Stimulated activated CD4-positive, alpha-beta T cell treated with anti-CD3 and anti-CD28 coated beads, Interleukin-1b, Interleukin-23, amount 100 ng/mL, for 48 hours (primary cell): ENCODE data around the gene PXK.
"Not testable (repeated sequence)": the region's sequence is repeated elsewhere in the genome, so short reads cannot be mapped to it uniquely, and the experiment has no call there.

ENCODE experiments used
- DNase-seq: peaks from one replicate; pipeline ENCODE4 v3.0.0-alpha.2; 2020

The PXK gene

DNA sequence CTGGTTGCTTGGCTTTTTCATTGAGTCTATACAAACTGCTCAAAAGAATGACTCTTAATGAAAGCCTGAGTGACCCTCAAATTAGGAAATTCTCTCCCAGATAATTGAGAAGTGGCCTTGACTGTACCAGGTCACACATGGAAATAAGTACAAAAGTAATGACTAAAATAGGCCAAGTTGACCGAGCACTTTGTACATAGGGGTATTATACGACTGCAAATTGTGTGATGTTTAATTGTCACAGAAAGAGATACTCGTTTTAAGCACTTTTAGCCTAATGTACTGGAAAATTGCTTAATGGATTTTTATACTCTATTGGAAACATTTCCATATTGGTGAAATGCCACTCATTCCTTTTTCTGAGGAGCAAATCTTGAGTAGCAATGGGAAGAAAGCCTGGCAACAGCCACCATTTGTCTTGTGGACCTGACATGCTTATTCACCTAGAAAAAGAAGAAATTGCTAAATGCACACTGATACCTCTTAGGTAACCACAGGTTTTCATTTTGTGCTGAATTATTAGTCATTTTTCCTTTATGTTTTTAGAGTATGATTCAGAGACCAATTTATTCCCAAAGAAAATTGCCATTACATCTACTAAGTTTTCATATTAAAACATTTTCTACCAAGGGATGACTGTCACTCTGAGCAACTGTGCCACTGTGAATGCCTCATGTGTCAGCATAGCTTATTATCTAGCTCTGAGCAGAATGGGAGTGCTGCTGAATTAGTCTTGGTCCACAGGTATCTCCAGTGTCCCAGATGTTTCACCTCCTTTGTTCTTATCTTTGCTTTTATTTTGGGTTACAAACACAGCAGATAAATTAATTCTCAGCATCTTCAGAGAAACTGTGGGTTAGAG is 8.9 kb upstream of the PXK start:
- DNase-seq, result peak; percentile 26

- no peak for DNase-seq
Observed at GRCh38 chr3:58324391-58325390, 8.0 kb upstream of the PXK start.

DNA sequence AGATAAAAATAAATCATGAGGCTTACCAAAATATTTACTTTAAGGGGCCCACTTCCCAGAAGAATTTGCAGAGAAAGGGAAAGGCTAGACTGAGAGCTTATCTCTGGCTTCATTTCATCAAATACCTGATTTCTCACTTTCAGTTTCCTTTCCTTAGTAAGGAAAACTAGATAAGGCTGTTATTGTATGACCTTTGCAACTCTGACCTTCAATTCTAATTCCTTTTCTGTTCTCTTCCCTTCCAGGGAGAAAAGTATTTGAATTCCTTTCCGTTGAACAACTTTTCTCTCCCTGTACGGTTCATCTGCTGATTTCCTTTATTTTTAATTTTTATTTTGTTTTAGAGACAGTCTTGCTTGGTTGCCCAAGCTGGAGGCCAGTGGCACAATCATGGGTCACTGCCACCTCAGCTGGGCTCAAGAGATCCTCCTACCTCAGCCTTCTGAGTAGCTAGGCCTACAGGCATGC is 7.1 kb upstream of the PXK start:
- no peak for DNase-seq

- DNase-seq, result no peak
Observed at GRCh38 chr3:58326267-58326900, 6.3 kb upstream of the PXK start.

GRCh38 chr3:58329150-58329921 is 3.4 kb upstream of the PXK start:
- no peak for DNase-seq

- DNase-seq, result no peak
Observed at GRCh38 chr3:58329922-58330413, 2.7 kb upstream of the PXK start.

DNA sequence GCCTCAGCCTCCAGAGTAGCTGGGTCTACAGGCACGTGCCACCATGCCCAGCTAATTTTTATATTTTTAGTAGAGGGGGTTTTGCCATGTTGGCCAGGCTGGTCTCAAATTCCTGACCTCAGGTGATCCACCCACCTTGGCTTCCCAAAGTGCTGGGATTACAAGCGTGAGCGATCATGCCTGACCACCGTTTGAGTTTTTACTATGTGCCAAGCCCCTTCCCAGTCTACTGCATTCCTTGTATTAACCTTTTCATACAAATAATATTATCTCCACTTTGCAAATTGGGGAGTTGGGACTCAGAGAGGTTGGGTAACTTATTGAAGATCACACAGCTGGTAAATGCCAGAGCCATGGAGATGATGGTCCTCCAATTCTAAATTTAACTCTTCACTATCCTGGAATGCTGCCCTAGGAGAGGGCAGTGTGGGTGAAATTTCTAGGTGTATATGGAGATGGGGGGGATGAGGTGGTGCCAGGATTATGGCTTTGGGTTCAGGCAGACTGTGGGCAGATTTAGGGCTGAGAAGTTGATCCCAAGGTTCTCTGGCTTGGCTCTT is 1.0 kb upstream of the PXK start:
- DNase-seq, result no peak

GRCh38 chr3:58333206-58334012 is 717 bp downstream of the PXK start:
- DNase-seq, result peak; percentile 25

- DNase-seq, result no peak
Observed at GRCh38 chr3:58334013-58334321, 1.3 kb downstream of the PXK start.

DNA sequence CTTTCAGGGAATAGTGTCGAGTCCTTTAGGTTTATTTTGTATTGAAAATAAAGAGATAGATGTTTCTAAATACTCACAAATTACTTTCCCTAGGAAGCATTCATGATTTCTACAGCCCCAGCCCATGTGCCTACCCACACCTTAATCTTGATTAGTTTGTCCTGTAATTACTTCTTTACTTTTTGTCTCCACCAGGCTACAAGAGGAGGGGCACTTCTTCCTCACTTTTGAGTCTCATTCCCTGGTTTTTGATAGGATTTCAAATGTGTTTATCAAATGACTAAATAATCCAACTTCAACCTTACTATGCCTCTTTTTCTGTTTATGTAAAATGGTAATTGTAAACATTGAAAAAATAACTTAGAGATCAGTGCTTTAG is 1.8 kb downstream of the PXK start:
- DNase-seq, result no peak

DNA sequence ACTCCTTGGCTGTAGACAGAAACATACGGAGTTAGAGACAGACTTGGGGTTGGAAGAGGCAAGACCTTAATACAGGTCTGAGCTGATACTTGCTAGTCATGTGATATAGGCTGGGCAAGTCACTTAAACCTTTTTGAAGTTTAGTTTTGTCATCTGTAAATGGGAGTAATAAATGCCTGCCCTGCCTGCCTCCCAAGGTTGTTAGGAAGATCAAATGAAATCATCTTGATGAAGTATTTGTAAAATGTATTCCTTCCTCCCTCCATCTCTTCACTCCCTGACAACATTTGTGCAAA is 2.9 kb downstream of the PXK start:
- DNase-seq, result no peak

GRCh38 chr3:58336135-58336882 is 3.6 kb downstream of the PXK start:
- no peak for DNase-seq

- no peak for DNase-seq
Observed at GRCh38 chr3:58337190-58337589, 4.5 kb downstream of the PXK start.

GRCh38 chr3:58339146-58339545 is 6.5 kb downstream of the PXK start:
- not testable (repeated sequence) for DNase-seq

DNA sequence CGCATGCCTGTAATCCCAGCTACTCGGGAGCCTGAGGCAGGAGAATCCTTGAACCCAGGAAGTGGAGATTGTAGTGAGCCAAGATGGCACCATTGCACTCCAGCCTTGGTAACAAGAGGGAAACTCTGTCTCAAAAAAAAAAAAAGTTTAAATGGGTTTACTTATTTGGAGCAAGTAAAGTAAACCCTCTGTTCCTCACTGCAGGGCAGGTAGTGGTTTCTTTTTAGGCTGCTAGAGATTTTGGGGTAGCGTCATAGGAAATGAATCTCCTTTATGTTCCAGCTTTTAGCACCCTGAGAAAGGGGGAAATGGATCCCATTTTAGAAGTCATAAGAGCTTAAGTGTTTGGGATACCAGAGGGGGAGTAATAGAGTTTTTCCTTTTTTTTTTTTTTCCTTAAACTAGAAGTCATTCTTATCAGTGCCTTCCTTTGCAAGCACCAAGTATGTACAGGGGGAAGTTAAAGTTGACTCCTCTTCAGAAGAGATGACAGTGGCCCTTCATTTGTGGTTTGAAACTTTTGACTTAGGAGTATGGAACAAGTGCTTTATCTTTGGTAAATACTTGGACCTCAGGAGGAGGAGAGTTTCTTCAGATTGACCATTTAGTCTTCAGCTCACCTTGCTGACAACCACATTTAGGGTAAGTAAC is 8.0 kb downstream of the PXK start:
- no peak for DNase-seq

- no peak for DNase-seq
Observed at GRCh38 chr3:58341376-58341775, 8.7 kb downstream of the PXK start.

DNA sequence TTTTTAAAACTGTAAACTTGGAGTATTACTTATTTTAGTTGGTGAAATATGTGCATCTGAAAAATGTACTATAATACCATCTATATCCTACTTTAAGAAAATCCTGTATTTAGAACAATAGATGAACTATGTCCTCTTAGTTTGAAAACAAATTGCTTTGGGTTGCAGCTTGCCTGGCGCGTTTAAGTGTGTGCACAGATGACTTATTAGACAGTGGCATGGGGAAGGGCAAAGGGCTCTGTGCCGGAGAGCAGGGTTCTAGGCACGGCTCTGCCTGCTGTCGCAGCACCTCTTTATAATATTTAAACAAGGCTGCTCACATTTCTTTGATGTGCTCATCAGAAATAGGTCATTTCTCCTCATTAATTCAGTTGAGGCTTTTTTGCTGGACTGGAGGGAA is 10.0 kb downstream of the PXK start:
- no peak for DNase-seq

DNA sequence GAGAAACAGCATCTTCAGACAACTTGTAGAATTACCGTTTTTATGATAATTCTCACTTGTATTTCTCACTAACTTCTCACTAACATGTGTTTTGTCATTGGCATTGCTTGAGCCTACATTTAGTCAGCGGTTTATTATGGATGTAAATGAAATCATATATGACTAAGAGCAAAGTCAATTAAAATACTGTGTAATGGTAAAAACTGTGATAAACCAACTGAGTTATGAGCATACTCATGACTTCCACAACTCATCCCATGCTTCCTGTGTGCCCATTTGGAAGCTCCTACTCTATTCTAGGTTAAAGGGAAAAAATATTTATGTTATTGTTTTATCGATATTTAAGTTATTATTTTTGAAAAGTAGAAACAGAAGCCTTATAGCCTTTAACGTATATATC is 12.8 kb downstream of the PXK start:
- no peak for DNase-seq

- DNase-seq, result no peak
Observed at GRCh38 chr3:58346368-58346767, 13.7 kb downstream of the PXK start.

GRCh38 chr3:58347984-58348383 is 15.3 kb downstream of the PXK start:
- DNase-seq, result no peak
